Measurements from ENCODE around the gene PARP16.
"Not testable (repeated sequence)": the region's sequence is repeated elsewhere in the genome, so short reads cannot be mapped to it uniquely, and the experiment has no call there.

The PARP16 gene

GRCh38 chr15:65278480-65278879, 8.2 kb downstream of the PARP16 start:
- no peak for DNase-seq (ENCODE audit: low read depth in 3 of 3, low spot score in 1 of 3)

GRCh38 chr15:65277015-65277414, 9.7 kb downstream of the PARP16 start:
- DNase-seq (ENCODE audit: low read depth in 3 of 3, low spot score in 1 of 3): no peak

DNA sequence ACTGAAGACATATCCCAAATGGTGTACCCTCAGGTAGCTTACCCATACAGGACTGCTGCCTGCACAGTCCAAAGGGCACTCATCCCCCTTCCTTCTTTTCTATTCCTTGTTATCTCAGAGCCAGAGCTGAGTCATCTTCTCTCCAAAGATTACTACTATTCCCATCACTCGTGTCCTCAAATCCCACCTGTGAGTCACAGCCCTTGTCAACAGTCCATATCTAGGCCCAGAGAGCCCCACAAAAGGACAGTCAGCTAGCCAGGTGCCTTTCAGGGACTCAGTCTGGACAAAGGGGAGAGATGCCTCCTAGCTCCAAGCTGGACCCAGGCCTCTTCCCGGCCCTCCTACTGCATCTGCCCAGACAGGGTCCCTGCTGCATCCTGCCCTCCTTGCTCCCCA, 11.0 kb downstream of the PARP16 start:
- no peak for DNase-seq (ENCODE audit: low read depth in 3 of 3, low spot score in 1 of 3)

DNA sequence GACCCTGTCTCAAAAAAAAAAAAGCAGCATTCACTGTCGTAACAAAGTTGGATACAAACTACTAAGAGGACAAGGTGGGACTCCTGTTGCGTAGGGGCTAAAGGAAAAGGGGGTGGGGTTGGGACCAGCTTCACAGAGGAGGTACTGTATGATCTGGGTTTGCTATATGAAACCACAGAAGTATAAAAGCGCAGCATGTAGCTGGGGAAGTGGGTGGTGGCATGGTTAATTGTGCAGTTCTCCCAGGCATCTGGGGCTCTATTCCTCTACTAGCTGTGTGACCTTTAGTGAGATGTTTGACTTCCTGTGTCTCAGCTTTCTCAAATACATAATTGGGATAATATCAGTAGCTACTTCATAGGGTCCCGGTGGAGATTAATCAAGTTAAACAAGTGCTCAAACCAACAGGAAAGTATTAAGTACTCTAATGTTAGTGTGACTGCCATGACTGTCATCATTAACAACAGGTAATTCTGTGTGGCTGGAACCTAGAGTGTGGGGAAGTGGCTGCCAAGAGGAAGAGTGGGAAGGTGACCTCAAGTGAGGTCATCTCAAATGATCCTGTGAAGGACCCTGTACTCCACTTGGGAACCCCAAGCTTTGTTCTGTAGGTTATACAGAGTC, 11.5 kb downstream of the PARP16 start:
- DNase-seq (ENCODE audit: low read depth in 3 of 3, low spot score in 1 of 3): no peak

- DNase-seq (ENCODE audit: low read depth in 3 of 3, low spot score in 1 of 3): not testable (repeated sequence)
Observed at GRCh38 chr15:65270811-65271545, 15.7 kb downstream of the PARP16 start.

DNA sequence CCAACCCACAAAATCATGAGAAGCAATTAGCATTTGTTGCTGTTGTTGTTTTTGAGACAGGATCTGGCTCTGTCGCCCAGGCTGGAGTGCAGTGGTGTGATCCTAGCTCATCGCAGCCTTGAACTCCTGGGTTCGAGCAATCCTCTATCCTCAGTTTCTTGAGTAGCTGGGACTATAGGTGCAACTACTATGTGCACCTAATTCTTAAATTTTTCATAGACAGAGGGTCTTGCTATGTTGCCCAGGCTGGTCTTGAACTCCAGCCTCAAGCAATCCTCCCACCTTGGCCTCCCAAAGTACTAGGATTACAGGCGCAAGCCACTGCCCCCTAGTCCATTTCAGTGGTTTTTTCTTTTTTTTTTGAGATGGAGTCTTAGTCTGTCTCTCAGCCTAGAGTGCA, 18.3 kb downstream of the PARP16 start:
- no peak for DNase-seq (ENCODE audit: low read depth in 3 of 3, low spot score in 1 of 3)

DNA sequence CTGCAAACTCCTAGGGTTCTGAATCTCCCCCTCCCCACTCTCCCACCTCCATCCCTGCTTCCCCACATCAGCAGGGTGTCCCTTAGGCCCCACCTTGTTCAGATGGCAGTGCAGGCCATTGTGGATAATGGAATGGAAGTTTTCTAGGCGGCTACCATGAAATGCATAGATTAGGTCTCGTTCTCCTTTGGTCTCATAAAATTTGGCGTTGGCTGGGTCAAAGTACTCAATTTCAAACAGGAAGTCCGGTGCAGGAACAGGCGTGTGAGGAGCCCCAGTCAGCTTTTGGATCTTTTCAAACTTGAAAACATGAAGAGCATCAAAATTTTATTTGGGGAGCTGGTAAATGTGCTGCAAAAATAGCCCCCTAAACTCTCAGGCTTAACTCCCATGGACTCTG, 20.2 kb downstream of the PARP16 start:
- DNase-seq (ENCODE audit: low read depth in 3 of 3, low spot score in 1 of 3): no peak

- DNase-seq (ENCODE audit: low read depth in 3 of 3, low spot score in 1 of 3): no peak
Observed at GRCh38 chr15:65264863-65265430, 21.7 kb downstream of the PARP16 start.

DNA sequence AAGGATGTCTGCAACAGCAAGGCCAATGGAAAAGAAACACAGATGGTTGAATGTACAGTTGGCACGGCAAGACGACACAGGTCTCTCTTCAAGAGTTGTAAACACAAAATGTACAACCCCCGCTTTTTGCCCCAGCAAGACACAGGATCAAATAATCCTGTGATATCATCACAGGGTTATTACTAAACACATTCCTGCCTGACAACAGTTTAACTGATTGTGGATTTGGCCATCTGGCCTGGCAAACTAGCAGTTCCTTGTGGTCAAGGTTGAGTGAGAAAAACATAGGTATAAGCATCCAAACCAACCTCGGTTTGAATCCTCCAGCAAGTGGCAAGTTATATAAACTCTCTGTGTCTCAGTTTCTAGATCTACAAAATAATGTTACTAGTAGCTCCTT, 23.4 kb downstream of the PARP16 start:
- DNase-seq (ENCODE audit: low read depth in 3 of 3, low spot score in 1 of 3): no peak

- DNase-seq (ENCODE audit: low read depth in 3 of 3, low spot score in 1 of 3): no peak
Observed at GRCh38 chr15:65260968-65261367, 25.7 kb downstream of the PARP16 start.

DNA sequence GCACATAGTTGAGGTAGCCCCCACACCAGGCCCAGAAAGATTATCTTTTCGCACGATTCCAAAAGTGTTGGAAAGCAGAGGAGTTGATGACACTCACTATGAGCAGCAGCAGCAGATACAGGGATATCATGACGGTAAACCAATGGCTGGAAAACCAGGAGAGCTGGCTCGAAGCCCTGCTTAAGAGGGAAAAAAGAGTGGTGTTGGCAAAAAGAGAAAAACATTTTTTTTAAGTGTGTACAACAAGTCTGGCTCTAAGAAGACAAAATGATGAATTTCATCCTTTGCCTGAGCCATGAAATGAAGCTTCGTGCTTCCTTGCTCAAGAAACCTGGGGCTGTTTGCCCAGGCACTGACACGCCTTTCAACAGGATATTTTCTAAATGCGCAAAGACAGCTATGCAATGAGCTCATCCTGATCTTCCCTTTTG, 27.3 kb downstream of the PARP16 start:
- no peak for DNase-seq (ENCODE audit: low read depth in 3 of 3, low spot score in 1 of 3)

GRCh38 chr15:65258375-65259262, 28.1 kb downstream of the PARP16 start:
- DNase-seq (ENCODE audit: low read depth in 3 of 3, low spot score in 1 of 3): no peak

DNA sequence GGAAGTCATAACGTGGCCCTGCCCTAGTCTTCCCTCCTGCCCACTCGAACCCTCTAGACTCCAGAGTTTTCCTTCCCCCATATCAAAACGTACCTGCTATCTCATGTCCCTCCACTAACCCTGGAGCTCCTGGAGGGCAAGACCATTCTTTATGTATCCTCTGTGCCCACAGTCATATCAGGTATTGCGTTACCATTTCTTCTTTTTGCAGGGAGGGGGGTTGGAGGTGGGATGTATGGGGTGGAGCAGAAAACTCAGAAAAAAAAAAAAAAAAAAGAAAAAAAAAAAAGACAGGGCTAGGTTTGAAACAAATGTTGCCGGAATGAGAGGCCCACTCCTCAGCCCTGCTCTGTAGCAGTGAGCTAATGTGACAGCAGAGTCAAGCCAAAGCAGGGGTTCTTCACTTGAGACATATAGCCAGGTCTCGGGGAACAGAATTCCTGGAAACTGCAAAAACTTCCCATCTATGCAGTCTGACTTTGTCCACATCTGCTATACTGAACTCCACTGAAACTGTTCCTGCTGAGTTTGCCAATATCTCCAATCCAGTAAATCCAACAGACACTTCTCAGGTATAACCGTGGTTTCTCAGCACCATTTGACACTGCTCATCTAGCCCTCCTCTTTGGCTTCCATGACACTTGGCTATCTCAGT, 31.1 kb downstream of the PARP16 start:
- no peak for DNase-seq (ENCODE audit: low read depth in 3 of 3, low spot score in 1 of 3)

DNA sequence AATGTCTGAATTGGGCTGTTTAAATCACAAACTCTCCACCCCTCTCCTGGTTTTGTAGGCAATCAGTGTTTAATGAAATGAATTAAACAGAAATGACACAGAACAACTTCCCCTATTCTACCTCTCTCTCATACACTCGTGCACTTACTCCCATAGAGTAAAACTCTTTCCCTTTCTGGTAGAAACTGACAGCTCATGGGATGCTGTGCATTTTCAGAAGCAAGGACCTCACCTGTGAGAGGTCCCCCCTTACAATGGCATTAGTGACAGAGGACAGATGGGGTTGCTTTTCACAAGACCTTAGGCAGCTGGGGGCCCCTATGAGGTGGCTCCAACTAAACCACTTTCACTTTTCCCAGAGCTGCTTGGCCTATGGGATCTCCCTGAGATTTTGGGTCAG, 31.9 kb downstream of the PARP16 start:
- DNase-seq (ENCODE audit: low read depth in 3 of 3, low spot score in 1 of 3): no peak

GRCh38 chr15:65254356-65254755, 32.3 kb downstream of the PARP16 start:
- DNase-seq (ENCODE audit: low read depth in 3 of 3, low spot score in 1 of 3): no peak

- DNase-seq (ENCODE audit: low read depth in 3 of 3, low spot score in 1 of 3): peak in 1 of 3 donors; percentile 40
Observed at GRCh38 chr15:65249641-65250040, 37.0 kb downstream of the PARP16 start.

- no peak for DNase-seq (ENCODE audit: low read depth in 3 of 3, low spot score in 1 of 3)
Observed at GRCh38 chr15:65248511-65249255, 38.0 kb downstream of the PARP16 start.

DNA sequence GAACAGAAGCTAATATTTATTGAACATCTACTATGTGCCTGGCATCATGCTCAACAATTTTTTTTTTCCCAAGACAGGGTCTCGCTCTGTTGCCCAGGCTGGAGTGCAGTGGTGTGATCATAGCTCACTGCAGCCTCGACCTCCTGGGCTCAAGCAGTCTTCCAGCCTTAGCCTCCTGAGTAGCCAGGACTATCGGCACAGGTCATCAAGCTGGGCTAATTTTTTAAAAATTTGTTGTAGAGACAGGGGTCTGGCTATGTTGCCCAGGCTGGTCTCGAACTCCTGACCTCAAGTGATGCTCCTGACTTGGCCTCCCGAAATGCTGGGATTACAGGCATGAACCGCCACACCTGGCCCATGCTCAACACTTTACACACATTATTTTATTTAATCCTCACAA, 39.7 kb downstream of the PARP16 start:
- DNase-seq (ENCODE audit: low read depth in 3 of 3, low spot score in 1 of 3): no peak

GRCh38 chr15:65246026-65246714, 40.5 kb downstream of the PARP16 start:
- no peak for DNase-seq (ENCODE audit: low read depth in 3 of 3, low spot score in 1 of 3)
